ENCODE results near the gene SNX20. TPM values are rescaled to one million over a fixed set of nuclear protein-coding genes. Genes with fewer than 3 reads are reported as not detected.

The SNX20 gene
- total and polyA plus RNA-seq, 2 experiments from 2014 or later: not detected

GRCh38 chr16:50662306-50662940 is 18.7 kb downstream of the SNX20 start:
- Histone ChIP-seq H3K27ac (ENCODE audit: low read depth) (no peak overlapping the region), H3F3A (replicated peaks; ENCODE audit: low read depth) (no peaks in the 10 kb centered on the region), H2AFZ (no peak overlapping the region), H3K4me1 (ENCODE audit: insufficient read depth) (no peaks in the 10 kb centered on the region), H3K9me2 (ENCODE audit: insufficient read depth) (0 out of 2 replicates have a peak, but pooled peaks cover 2% of the 10 kb centered on the region), H3K27me3 (ENCODE audit: insufficient read depth) (0 out of 2 replicates have a peak, but pooled peaks cover 6% of the 10 kb centered on the region), H3K4me2 (no peak overlapping the region), H3K79me2 (replicated peaks; ENCODE audit: insufficient read depth) (no peaks in the 10 kb centered on the region), H4K20me1 (replicated peaks; ENCODE audit: insufficient read depth) (no peaks in the 10 kb centered on the region), H3K4me3 (no peak overlapping the region), H3K36me3 (ENCODE audit: insufficient read depth) (no peaks in the 10 kb centered on the region)
- TF ChIP-seq NANOG (IDR thresholded peaks at IDR 0.05; ENCODE audit: borderline replicate concordance) (no peak), EZH2 (IDR thresholded peaks at IDR 0.05; ENCODE audit: low read depth, unreplicated experiment) (no peak), STAT1 (IDR thresholded peaks at IDR 0.05; ENCODE audit: unreplicated experiment) (no peak), CTCF (conservative IDR thresholded peaks at IDR 0.05; ENCODE audit: low read depth in 2 of 2) (no peak), REST (IDR thresholded peaks at IDR 0.05; ENCODE audit: unreplicated experiment) (no peak), ZNF462 (CRISPR knock-in tag; IDR thresholded peaks at IDR 0.05) (no peak), ETS1 (IDR thresholded peaks at IDR 0.05) (no peak), POLR2AphosphoS5 (IDR thresholded peaks at IDR 0.05; ENCODE audit: low read depth) (no peak), CREB1 (CRISPR knock-in tag; IDR thresholded peaks at IDR 0.05; ENCODE audit: low read depth) (no peak), JUNB (IDR thresholded peaks at IDR 0.05; ENCODE audit: unreplicated experiment) (no peak), EZH2phosphoT487 (IDR thresholded peaks at IDR 0.05; ENCODE audit: unreplicated experiment) (no peak), ZNF114 (CRISPR knock-in tag; IDR thresholded peaks at IDR 0.05) (no peak), ZNF331 (CRISPR knock-in tag; IDR thresholded peaks at IDR 0.05; ENCODE audit: low read depth) (no peak)
- Mint-ChIP-seq H3K27me3 (ENCODE audit: insufficient read depth, low read depth, poor library complexity) (peaks cover 4% of the 10 kb centered on the region), H3K4me1 (0 out of 3 replicates have a peak, but pooled peaks cover 2% of the 10 kb centered on the region), H3K36me3 (ENCODE audit: low read depth) (peaks cover 5% of the 10 kb centered on the region; the same call in 1 of the 3 replicates), H3K27ac (no peak overlapping the region), H3K4me3 (no peak overlapping the region), H3K9me3 (peaks cover 4% of the 10 kb centered on the region; the same call in 1 of the 3 replicates)
- no peak for ATAC-seq
- DNase-seq (ENCODE audit: low spot score): no peak

Data from GM23338 (cell line).